Pancreas (tissue), 10 donors: Measurements from ENCODE around the gene TOX3. TPM values are rescaled to one million over a fixed set of nuclear protein-coding genes. Genes with fewer than 3 reads are reported as not detected.

Source experiments
- ATAC-seq, 4 donors: fragments of 200-7000 bp; cut with Tn5 transposase; one replicate each; pipeline versions ENCODE4 v1.8.0 to v1.9.1; 2020; ENCODE audit warnings: mild to moderate bottlenecking in 4 of 4, moderate library complexity in 4 of 4
- DNase-seq, 6 donors: peaks; one replicate each; pipeline ENCODE4 v3.0.0-alpha.2; 2020
- FAIRE-seq: peaks from 2 replicates; lab custom pipeline; 2012; peaks lifted over from hg19 to GRCh38; lab: Jason Lieb, UNC
- H3K27ac ChIP-seq, 4 donors: fragments of 200-600 bp; sonication (generic); 1 replicate in 3 of 4; 2 replicates in 1 of 4; pipeline versions ENCODE4 v1.5.0 to v1.8.0; 2020
- H3K27me3 ChIP-seq, 4 donors: fragments of 200-600 bp; one replicate each; pipeline ENCODE4 v1.8.0; 2021
- H3K36me3 ChIP-seq, 3 donors: fragments of 200-600 bp; sonication (generic) in 1 of 3; one replicate each; pipeline versions ENCODE4 v1.5.0 to v1.8.0; 2020 to 2021
- H3K4me1 ChIP-seq, 3 donors: fragments of 200-600 bp; one replicate each; pipeline ENCODE4 v1.8.0; 2021
- H3K4me3 ChIP-seq, 4 donors: fragments of 200-600 bp; sonication (generic) in 2 of 4; one replicate each; pipeline versions ENCODE4 v1.5.0 to v1.8.0; 2020 to 2021
- H3K9me3 ChIP-seq, 4 donors: fragments of 200-600 bp; one replicate each; pipeline ENCODE4 v1.8.0; 2021
- CTCF ChIP-seq, 4 donors: fragments of 200-600 bp; sonication (generic) in 3 of 4; IDR thresholded peaks; one replicate each; pipeline versions ENCODE4 v1.5.0 to v1.8.0; 2021; ENCODE audit warnings: antibody characterized with exemption in 4 of 4
- WGBS, 2 donors: extraction: QIAGEN DNeasy Blood & Tissue Kit; methylation state at CpG; one replicate each; pipeline ENCODE4 v1.1.7; 2013; 5-methylcytosine and 5-hydroxymethylcytosine counted together
- intact Hi-C, 3 donors: fragments of 100-400 bp; cut with DNase I; formaldehyde crosslinking; loops; one replicate each; pipeline versions ENCODE4 v1.11.1 to v1.14.2; 2022
- polyA plus RNA-seq, 2 donors: library from polyadenylated mRNA; stranded (reverse); fragments of 200-250 nt; gene quantifications; one replicate each; pipeline ENCODE4 v1.2.3, GENCODE V29; 2013
- total RNA-seq, 6 donors: library from RNA; stranded (reverse); fragmentation: NEBNext Ultra II Directional in 4 of 6; extraction: Animal tissue kit (Norgen Biotek cat#: 25700) in 4 of 6; gene quantifications; one replicate each; pipeline versions ENCODE4 v1.2.1 to v1.2.4, GENCODE V29; 2021 to 2023
- donor health status: healthy with polysubstance abuse.
- donor health status: DM: no; HTN: no; CAD: no; lungs with moderate emphysema.
- donor health status: DM: no; HTN: no; CAD: no.
- donor health status: control.
- donor health status: control.
- donor health status: Bipolar disorder and iron deficiency.
- donor health status: DM: yes; HTN: yes; CAD: no.
- donor health status: DM: no; HTN: no; CAD: no.
- donor health status: DM: no; HTN: no; CAD: no.
- donor health status: DM: yes; HTN: yes; CAD: no.

The TOX3 gene
- total and polyA plus RNA-seq, 8 donors = 1.1 to 6.1 (median 4.2) TPM

DNA sequence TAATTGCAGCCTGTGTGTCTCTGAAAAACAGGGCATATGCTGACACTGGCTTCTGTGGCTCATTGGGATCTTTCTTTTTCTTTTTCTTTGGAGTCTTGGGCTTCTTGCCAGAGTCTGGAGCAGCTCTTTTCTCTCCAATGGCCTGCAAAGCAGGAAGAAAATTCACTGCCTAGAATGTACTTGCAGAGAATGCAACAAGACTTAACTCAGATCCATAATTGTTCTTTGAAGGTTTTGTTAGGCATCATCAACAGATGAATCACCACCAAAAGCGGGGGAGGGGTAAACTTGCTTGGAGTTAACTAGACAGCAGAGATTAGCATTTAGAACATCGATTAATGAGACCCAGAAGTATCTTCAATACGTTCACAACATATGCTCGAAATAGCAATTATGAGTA is 100.9 kb downstream of the TOX3 start:
- Histone ChIP-seq H3K36me3 (no peaks in the 10 kb centered on the region), H3K27ac (no peak overlapping the region), H3K4me1 (no peaks in the 10 kb centered on the region), H3K9me3 (no peaks in the 10 kb centered on the region), H3K4me3 (no peak overlapping the region), H3K27me3 (no peaks in the 10 kb centered on the region)
- DNase-seq (no peak), FAIRE-seq (no peak), ATAC-seq (no peak)
- no peak for TF ChIP-seq CTCF (IDR thresholded peaks at IDR 0.05)
- intact Hi-C loops = no loop called here
- WGBS, 2 donors = 74 to 82% methylated on average over 4 of the region's 4 CpGs

DNA sequence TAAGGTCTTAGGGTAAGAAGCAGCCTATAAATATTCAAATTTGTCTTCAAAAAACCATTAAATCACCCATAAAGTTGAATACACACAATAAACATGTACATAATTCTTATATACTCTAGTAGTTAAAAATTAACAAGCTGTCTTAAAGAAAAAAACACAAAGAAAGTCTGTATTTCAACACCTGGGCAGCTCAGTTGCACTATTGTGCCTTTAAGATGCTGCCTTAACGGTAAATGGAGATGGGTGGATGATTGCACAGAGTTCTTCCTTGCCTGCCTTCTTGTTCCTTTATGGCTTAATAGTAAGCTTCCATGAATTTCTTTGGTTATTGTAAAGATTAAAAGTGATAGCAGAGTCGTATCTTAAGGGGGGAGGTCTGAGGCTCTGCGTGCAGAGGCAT is 105.1 kb downstream of the TOX3 start:
- no peaks in the 10 kb centered on the region for H3K4me1 ChIP-seq
- no peaks in the 10 kb centered on the region for H3K27me3 ChIP-seq
- DNase-seq (no peak), ATAC-seq (no peak), FAIRE-seq (no peak)
- peaks cover 0 to 4% (median 0%) of the 10 kb centered on the region in 3 donors for H3K36me3 ChIP-seq
- intact Hi-C loops = no loop called here
- 93 to 95% methylated on average over 3 of the region's 3 CpGs for WGBS, 2 donors
- H3K4me3 ChIP-seq = no peak overlapping the region
- no peaks in the 10 kb centered on the region for H3K9me3 ChIP-seq
- no peak for TF ChIP-seq CTCF (IDR thresholded peaks at IDR 0.05)
- H3K27ac ChIP-seq = no peak overlapping the region

GRCh38 chr16:52440248-52440647 is 106.7 kb downstream of the TOX3 start:
- ATAC-seq (no peak), DNase-seq (no peak), FAIRE-seq (no peak)
- H3K27me3 ChIP-seq = no peaks in the 10 kb centered on the region
- H3K4me3 ChIP-seq = no peak overlapping the region
- intact Hi-C loops = no loop called here
- peaks cover 0 to 4% (median 0%) of the 10 kb centered on the region in 3 donors for H3K36me3 ChIP-seq
- WGBS, 2 donors = 94 to 97% methylated on average over 2 of the region's 2 CpGs
- no peaks in the 10 kb centered on the region for H3K4me1 ChIP-seq
- H3K9me3 ChIP-seq = no peaks in the 10 kb centered on the region
- no peak overlapping the region for H3K27ac ChIP-seq
- no peak for TF ChIP-seq CTCF (IDR thresholded peaks at IDR 0.05)

DNA sequence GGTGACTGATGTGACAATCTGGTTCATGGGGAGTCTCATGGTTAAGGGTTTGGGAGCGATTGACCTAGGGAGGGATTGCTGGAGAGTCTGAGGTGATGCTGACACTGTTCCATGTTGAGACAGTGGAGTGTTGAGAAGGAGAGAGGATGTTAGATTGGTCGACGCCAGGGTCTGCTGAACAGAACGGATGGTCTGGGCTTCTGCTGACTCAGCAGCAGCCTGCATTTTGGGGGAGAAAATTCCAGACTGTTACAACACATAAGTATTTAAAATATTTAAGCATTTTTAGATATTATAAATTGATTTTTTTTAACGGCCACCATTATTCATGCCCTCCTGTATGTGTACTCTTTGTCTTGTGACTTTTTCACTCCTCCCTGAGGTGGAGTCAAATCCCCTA is 107.2 kb downstream of the TOX3 start:
- Histone ChIP-seq H3K27ac (no peak overlapping the region), H3K9me3 (no peaks in the 10 kb centered on the region), H3K4me1 (no peaks in the 10 kb centered on the region), H3K27me3 (no peaks in the 10 kb centered on the region), H3K36me3 (peaks cover 0 to 4% (median 0%) of the 10 kb centered on the region in 3 donors), H3K4me3 (no peak overlapping the region)
- DNase-seq (no peak), FAIRE-seq (no peak), ATAC-seq (no peak)
- intact Hi-C loops = no loop called here
- 86 to 91% methylated on average over 5 of the region's 5 CpGs for whole genome bisulfite sequencing, 2 donors
- TF ChIP-seq CTCF (IDR thresholded peaks at IDR 0.05) = no peak

DNA sequence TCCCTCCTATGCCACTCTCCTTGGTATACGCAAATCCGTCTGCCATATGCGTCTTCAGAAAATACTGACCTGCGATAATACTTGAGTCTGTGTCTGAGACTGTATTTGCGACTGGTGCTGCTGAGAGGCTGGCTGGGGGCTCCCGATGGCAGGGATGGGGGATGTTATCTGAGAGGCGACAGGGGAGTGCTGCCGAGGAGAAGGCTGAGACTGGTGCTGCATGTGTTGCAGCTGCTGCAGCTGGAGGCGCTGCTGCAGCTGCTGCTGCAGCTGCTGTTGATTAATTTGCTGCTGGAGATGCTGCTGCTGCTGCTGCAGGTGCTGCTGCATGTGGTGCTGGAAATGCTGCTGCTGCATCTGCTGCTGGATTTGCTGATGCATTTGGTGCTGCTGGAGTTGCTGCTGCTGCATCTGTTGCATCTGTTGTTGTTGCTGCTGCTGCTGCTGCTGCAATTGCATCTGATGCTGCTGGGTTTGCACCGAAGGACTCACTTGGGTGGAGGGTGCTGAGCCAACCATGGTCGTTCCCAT is 107.7 kb downstream of the TOX3 start:
- H3K27me3 ChIP-seq = no peaks in the 10 kb centered on the region
- no peak overlapping the region for H3K4me3 ChIP-seq
- WGBS, 2 donors = 90 to 95% methylated on average over 11 of the region's 11 CpGs
- intact Hi-C loops = no loop called here
- no peaks in the 10 kb centered on the region for H3K9me3 ChIP-seq
- ATAC-seq (no peak), DNase-seq (no peak), FAIRE-seq (no peak)
- no peaks in the 10 kb centered on the region for H3K4me1 ChIP-seq
- no peak for TF ChIP-seq CTCF (IDR thresholded peaks at IDR 0.05)
- no peak overlapping the region for H3K27ac ChIP-seq
- H3K36me3 ChIP-seq = peaks cover 0 to 4% (median 0%) of the 10 kb centered on the region in 3 donors
